Measurements from ENCODE around the gene SGTA. TPM values are rescaled to one million over a fixed set of nuclear protein-coding genes. Genes with fewer than 3 reads are reported as not detected.
"Not testable (repeated sequence)": the region's sequence is repeated elsewhere in the genome, so short reads cannot be mapped to it uniquely, and the experiment has no call there.

Gene SGTA
- total and polyA plus RNA-seq, 5 donors: 53.6 to 86.5 (median 69.6) TPM

DNA sequence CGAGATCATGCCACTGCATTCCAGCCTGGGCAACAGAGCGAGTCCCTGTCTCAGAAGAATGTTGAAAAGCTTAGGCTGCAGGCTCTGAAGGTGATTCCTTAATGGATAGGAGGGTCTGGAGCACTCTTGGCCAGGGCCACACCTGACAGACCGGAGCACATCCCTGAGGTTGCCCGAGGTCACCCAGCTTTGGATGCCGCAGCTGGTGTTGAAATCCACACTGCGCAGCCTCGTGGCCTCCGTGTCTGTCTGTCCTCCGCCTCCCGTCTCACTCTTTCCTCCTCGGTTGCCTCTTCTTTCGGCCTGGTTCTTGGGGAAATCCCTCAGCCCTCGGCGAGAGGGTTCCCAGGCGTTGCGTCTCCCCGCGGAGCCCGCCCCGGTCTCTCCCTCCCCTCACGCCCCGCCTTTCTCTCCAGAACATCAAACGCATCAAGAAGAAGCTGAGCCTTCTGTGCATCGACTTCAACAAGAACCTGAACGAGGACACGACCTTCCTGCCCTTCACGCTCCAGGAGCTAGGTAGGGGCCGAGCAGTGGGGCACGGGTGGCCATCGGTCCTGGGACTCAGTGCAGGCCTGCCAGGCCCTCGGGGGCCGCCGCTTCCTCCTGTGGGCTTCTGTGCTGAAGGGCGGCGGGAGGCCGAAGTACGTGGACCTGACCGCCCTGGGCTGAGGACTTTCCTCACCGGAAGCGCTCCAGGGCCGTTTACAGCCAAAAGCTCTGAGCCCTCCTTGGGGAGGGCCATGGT is 16.4 kb upstream of the SGTA start:
- no peak for DNase-seq
- peak overlapping the region; percentile 25 for H3K27ac ChIP-seq (ENCODE audit: low read length)
- no peak for ATAC-seq
- intact Hi-C loops (cut with DNase I): no loop called here
- no peak overlapping the region for H3K4me3 ChIP-seq (ENCODE audit: low read length)
- no peaks in the 10 kb centered on the region for H3K27me3 ChIP-seq (ENCODE audit: control insufficient read depth, insufficient read depth)
- H3K4me1 ChIP-seq (ENCODE audit: control insufficient read depth, insufficient read depth, low read length): no peaks in the 10 kb centered on the region
- 95% methylated on average over 41 of the region's 41 CpGs for WGBS
- no peaks in the 10 kb centered on the region for H3K9me3 ChIP-seq (ENCODE audit: control insufficient read depth, low read length)

DNA sequence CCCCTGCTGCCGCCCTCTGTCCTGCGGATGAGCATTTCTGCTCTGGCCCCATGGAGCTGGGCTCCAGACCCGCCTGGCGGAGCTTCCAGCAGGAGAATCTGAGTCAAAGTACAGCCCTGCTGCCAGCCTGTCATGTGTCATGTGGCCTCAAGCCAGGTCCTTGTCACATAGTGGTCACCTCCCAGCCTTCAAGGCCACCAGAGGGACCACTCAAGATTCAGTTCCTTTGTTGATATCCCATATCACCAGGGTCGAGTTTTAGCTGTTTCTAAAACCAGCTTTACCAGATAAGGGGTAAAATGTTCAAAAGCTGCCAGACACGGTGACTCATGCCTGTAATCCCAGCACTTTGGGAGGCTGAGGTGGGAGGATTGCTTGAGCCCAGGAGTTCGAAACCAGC is 15.7 kb upstream of the SGTA start:
- peak overlapping the region; percentile 39 for H3K27ac ChIP-seq (ENCODE audit: low read length)
- 60% methylated on average over 7 of the region's 7 CpGs for WGBS

DNA sequence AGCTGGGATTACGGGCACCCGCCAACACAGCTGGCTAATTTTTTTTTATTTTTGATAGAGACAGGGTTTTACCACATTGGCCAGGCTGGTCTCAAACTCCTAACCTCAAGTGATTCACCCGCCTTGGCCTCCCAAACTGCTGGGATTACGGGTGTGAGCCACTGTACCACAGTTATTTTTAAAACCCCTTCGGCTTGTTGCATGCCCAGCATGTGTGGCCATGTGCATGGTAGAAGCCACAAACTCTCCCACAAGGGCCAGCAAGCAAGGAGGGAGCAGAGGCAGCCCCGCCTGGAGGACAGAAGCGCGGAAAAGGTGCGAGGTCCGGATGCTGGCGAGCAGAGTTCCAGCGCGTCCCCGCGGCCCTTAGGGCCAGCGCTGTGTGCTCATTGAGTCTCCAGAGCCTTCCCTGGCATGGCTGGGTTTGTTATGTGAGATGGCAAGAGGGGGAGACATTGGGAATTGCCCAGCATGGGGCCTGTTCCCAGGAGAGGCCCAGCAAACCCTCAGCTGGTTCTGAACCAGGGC is 15.1 kb upstream of the SGTA start:
- H3K27ac ChIP-seq (ENCODE audit: low read length): peak overlapping the region; percentile 39
- no peak for ATAC-seq

More for the DNA sequence above, 15.7 kb upstream of the SGTA start:
- Histone ChIP-seq H3K9me3 (ENCODE audit: control insufficient read depth, low read length) (no peaks in the 10 kb centered on the region), H3K4me1 (ENCODE audit: control insufficient read depth, insufficient read depth, low read length) (no peaks in the 10 kb centered on the region), H3K27me3 (ENCODE audit: control insufficient read depth, insufficient read depth) (no peaks in the 10 kb centered on the region), H3K4me3 (ENCODE audit: low read length) (no peak overlapping the region)
- peak; percentile 71 to 83 (median 81) for DNase-seq
- ATAC-seq: peak; percentile 65 to 68
- intact Hi-C loops (cut with DNase I): no loop called here

DNA sequence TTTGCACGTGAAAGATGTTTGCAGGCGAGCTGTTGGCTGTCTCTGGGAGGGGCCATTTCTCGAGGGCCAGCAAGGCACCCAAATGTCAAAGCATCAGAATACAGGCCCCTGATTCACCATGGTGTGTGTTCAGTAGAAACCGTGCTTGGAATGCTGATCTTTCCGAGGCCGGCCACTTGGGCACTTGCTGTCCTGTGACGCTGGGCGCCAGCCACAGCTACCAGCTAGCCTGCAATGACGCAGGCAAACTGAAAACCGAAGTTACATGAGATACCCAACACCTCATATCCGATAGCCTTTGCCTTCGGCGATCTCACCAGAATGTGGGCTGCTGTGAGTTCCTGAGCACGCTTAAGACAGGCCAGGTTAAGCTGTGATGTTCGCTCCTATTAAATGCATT is 14.2 kb upstream of the SGTA start:
- Histone ChIP-seq H3K27me3 (ENCODE audit: control insufficient read depth, insufficient read depth) (no peaks in the 10 kb centered on the region), H3K4me1 (ENCODE audit: control insufficient read depth, insufficient read depth, low read length) (no peaks in the 10 kb centered on the region), H3K27ac (ENCODE audit: low read length) (peak overlapping the region; percentile 96), H3K9me3 (ENCODE audit: control insufficient read depth, low read length) (no peaks in the 10 kb centered on the region), H3K4me3 (ENCODE audit: low read length) (no peak overlapping the region)
- 75% methylated on average over 15 of the region's 15 CpGs for WGBS
- intact Hi-C loops (cut with DNase I): no loop called here
- DNase-seq (peak; percentile 55 to 78 (median 76)), ATAC-seq (peak; percentile 61 to 72)

More for the DNA sequence above, 15.1 kb upstream of the SGTA start:
- Histone ChIP-seq H3K4me1 (ENCODE audit: control insufficient read depth, insufficient read depth, low read length) (no peaks in the 10 kb centered on the region), H3K9me3 (ENCODE audit: control insufficient read depth, low read length) (no peaks in the 10 kb centered on the region), H3K4me3 (ENCODE audit: low read length) (no peak overlapping the region), H3K27me3 (ENCODE audit: control insufficient read depth, insufficient read depth) (no peaks in the 10 kb centered on the region)
- intact Hi-C loops (cut with DNase I): no loop called here
- 91% methylated on average over 16 of the region's 16 CpGs for WGBS
- no peak for DNase-seq

DNA sequence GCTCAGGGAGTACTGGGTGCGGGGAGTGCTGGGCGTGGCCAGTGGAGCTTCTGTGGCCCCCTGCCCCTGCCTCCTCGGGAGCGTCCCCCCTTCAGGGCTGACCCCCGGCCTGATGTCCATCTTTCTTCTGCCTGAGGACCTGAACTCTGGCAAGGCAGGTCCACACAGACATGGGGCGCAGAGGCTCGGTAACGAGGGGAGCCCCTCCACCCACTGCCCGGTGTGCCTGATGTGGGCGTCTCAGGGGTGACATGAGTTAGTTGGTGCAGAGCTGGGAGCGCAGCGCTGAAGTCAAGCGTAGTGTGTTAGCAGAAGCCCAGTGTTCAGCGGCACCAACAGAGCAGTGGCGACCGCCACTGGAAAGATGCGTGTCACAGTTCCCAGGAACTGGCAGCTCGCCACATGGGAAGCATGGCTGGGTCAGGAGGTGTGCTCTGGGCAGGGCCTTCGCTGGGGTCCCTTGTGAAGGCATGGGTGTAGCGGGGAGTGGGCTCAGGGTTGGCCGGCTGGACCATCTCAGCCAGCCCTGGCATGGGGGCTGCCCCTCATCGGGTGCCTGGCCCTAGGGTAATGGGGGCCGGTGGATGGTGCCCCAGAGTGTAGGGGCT is 13.7 kb upstream of the SGTA start:
- peak; percentile 37 to 80 (median 77) for DNase-seq
- no peaks in the 10 kb centered on the region for H3K27me3 ChIP-seq (ENCODE audit: control insufficient read depth, insufficient read depth)
- H3K9me3 ChIP-seq (ENCODE audit: control insufficient read depth, low read length): no peaks in the 10 kb centered on the region
- H3K27ac ChIP-seq (ENCODE audit: low read length): peak overlapping the region; percentile 96
- no peaks in the 10 kb centered on the region for H3K4me1 ChIP-seq (ENCODE audit: control insufficient read depth, insufficient read depth, low read length)
- intact Hi-C loops (cut with DNase I): no loop called here
- H3K4me3 ChIP-seq (ENCODE audit: low read length): no peak overlapping the region
- 85% methylated on average over 23 of the region's 23 CpGs for WGBS
- peak; percentile 43 to 50 for ATAC-seq

DNA sequence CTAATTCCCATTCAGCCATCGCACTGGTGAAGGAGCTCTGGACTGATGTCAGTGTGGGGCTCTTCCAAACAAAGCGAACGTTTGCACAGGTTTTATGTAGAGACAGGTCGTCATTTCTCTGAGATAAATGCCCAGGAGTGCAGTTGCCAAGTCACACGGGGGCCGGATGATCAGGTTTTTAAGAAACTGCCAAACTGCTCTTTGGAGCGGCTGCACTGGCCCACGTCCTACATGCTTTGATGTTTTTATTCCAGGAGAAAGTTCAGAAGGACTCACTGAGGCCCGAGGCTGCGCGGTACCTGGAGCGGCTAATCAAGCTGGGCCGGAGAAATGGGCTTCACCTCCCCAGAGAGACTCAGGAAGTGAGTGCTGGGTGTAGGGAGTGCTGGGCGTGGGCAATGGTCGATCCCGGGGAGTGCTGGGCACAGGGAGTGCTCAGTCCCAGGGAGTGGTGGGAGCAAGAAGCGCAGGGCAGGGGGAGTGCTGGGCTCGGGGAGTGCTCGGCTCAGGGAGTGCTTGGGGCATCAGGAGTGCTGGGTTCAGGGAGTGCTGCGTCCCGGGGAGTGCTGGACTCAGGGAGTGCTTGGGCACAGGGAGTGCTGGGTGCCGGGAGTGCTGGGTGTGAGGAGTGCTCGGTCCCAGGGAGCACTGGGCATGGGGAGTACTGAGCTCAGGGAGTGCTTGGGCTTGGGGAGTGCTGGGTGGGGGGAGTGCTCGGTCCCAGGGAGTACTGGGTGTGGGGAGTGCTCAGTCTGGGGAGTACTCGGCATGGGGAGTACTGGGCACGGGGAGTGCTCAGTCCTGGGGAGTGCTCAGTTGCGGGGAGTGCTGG is 13.0 kb upstream of the SGTA start:
- intact Hi-C loops (cut with DNase I): no loop called here
- ATAC-seq (peak in 1 of 2 donors; percentile 2), DNase-seq (no peak)
- H3K9me3 ChIP-seq (ENCODE audit: control insufficient read depth, low read length): no peaks in the 10 kb centered on the region
- 87% methylated on average over 27 of the region's 27 CpGs for whole genome bisulfite sequencing
- no peaks in the 10 kb centered on the region for H3K4me1 ChIP-seq (ENCODE audit: control insufficient read depth, insufficient read depth, low read length)
- no peaks in the 10 kb centered on the region for H3K27me3 ChIP-seq (ENCODE audit: control insufficient read depth, insufficient read depth)
- H3K4me3 ChIP-seq (ENCODE audit: low read length): no peak overlapping the region
- peak overlapping the region; percentile 96 for H3K27ac ChIP-seq (ENCODE audit: low read length)

DNA sequence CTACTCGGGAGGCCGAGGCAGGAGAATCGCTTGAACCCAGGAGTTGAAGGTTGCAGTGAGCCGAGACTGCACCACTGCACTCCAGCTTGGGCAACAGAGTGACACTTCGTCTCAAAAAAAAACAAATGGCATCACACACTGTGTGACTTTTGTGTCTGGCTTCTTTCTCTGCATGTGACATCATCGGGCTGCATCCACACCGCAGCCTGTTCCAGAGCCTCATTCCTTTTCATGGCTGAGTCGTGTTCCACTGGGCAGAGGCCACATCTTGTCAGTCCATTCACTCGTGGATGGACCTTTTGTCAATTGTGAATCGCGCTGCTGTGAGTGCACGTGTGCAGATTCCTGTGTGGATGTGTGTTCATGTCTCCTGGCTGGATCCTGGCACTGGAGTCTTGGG is 10.5 kb upstream of the SGTA start:
- intact Hi-C loops (cut with DNase I): no loop called here
- Histone ChIP-seq H3K4me3 (ENCODE audit: low read length) (no peak overlapping the region), H3K9me3 (ENCODE audit: control insufficient read depth, low read length) (no peaks in the 10 kb centered on the region), H3K27ac (ENCODE audit: low read length) (no peak overlapping the region), H3K4me1 (ENCODE audit: control insufficient read depth, insufficient read depth, low read length) (no peaks in the 10 kb centered on the region), H3K27me3 (ENCODE audit: control insufficient read depth, insufficient read depth) (no peaks in the 10 kb centered on the region)
- ATAC-seq: no peak
- DNase-seq: no peak
- WGBS: 96% methylated on average over 12 of the region's 12 CpGs

DNA sequence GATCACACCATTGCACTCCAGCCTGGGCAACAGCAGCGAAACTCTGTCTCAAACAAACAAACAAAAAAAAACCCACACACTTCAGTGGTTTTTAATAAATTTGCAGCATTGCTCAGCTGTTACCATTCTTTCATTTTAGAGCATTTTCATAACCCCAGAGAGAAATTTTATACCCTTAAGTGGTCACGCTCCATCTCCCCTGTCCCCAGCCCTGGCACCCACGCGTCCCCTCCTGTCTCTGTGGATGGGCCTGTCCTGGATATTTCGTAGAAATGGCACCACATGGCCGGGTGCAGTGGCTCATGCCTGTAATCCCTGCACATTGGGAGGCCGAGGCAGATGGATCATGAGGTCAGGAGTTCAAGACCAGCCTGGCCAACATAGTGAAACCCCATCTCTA is 10.1 kb upstream of the SGTA start:
- no peak for DNase-seq
- Histone ChIP-seq H3K4me3 (ENCODE audit: low read length) (no peak overlapping the region), H3K4me1 (ENCODE audit: control insufficient read depth, insufficient read depth, low read length) (no peaks in the 10 kb centered on the region), H3K27me3 (ENCODE audit: control insufficient read depth, insufficient read depth) (no peaks in the 10 kb centered on the region), H3K27ac (ENCODE audit: low read length) (no peak overlapping the region), H3K9me3 (ENCODE audit: control insufficient read depth, low read length) (no peaks in the 10 kb centered on the region)
- WGBS: 94% methylated on average over 7 of the region's 7 CpGs
- intact Hi-C loops (cut with DNase I): no loop called here
- ATAC-seq: no peak

DNA sequence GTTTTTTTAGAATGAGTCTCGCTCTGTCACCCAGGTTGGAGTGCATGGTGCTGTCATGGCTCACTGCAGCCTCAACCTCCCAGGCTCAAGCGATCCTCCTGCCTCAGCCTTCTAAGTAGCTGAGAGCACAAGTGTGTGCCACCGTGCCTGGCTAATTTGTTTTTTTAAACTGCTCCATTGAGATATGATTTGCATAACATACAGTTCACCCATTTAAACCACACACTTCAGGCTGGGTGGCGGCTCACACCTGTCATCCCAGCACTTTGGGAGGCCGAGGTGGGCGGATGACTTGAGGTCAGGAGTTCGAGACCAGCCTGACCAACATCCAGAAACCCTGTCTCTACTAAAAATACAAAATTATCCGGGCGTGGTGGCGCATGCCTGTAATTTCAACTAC is 9.6 kb upstream of the SGTA start:
- H3K9me3 ChIP-seq (ENCODE audit: control insufficient read depth, low read length); intact Hi-C loops (cut with DNase I); DNase-seq; H3K27me3 ChIP-seq (ENCODE audit: control insufficient read depth, insufficient read depth); H3K4me3 ChIP-seq (ENCODE audit: low read length); H3K4me1 ChIP-seq (ENCODE audit: control insufficient read depth, insufficient read depth, low read length); ATAC-seq; H3K27ac ChIP-seq (ENCODE audit: low read length): not testable (repeated sequence)
- 96% methylated on average over 10 of the region's 10 CpGs for WGBS

DNA sequence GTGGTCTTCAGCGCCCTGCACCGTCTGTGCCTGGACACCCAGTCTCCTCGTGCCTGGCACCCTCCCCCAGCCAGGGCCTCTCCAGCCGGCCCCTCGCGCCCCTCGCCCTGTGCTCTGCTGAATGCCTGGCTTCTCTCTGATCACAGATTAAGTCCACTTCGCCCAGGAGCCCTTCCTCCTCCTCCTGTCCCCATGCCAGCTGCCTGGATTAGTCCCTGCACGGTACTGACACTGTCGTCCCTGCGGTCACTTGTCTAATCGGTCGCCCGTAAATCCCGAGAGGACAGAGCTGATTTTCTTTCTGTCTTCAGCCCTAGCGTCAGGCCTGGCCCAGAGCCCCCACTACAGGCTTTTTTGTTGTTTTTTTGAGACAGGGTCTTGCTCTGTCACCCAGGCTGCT is 8.8 kb upstream of the SGTA start:
- peak in 1 of 2 donors; percentile 25 for ATAC-seq
- no peak for DNase-seq
- whole genome bisulfite sequencing: 82% methylated on average over 16 of the region's 16 CpGs
- Histone ChIP-seq H3K4me1 (ENCODE audit: control insufficient read depth, insufficient read depth, low read length) (no peaks in the 10 kb centered on the region), H3K4me3 (ENCODE audit: low read length) (no peak overlapping the region), H3K9me3 (ENCODE audit: control insufficient read depth, low read length) (no peaks in the 10 kb centered on the region), H3K27ac (ENCODE audit: low read length) (no peak overlapping the region), H3K27me3 (ENCODE audit: control insufficient read depth, insufficient read depth) (no peaks in the 10 kb centered on the region)
- intact Hi-C loops (cut with DNase I): no loop called here

DNA sequence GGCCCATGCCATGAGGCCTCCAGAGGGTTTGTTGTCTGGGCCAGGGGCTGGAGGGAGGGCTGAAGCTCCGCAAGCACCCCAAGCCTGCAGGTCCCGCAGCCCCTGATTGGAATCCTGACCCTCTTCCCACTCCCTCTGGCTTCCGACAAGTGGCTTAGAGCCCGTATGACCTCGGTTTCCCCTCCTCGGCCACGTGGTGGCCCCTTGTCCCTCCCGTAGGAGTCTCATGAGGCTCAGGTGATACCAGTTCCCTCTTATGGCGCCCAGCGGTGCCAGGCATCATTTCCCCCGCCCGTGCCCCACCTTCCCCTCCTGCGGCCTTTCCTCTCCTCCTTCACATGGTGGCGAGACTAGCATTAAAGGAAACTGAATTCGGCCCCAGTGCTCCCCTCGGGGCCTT is 8.4 kb upstream of the SGTA start:
- no peaks in the 10 kb centered on the region for H3K9me3 ChIP-seq (ENCODE audit: control insufficient read depth, low read length)
- WGBS: 90% methylated on average over 16 of the region's 16 CpGs
- H3K27me3 ChIP-seq (ENCODE audit: control insufficient read depth, insufficient read depth): no peaks in the 10 kb centered on the region
- H3K27ac ChIP-seq (ENCODE audit: low read length): no peak overlapping the region
- intact Hi-C loops (cut with DNase I): no loop called here
- H3K4me3 ChIP-seq (ENCODE audit: low read length): no peak overlapping the region
- peak in 1 of 3 donors; percentile 28 for DNase-seq
- no peak for ATAC-seq
- no peaks in the 10 kb centered on the region for H3K4me1 ChIP-seq (ENCODE audit: control insufficient read depth, insufficient read depth, low read length)
